SK-N-SH treated with all-trans-retinoic acid at 6 μM for 48 hours (cell line): Measurements from ENCODE around the gene PTEN.

Experiments used
- ARNTL ChIP-seq: fragments of 450-650 bp; formaldehyde crosslinking; IDR thresholded peaks from 2 replicates; pipeline ENCODE4 v1.5.0; 2020; ENCODE audit warnings: low read depth, mild to moderate bottlenecking, moderate library complexity, borderline replicate concordance
- CREB5 ChIP-seq: fragments of 250-450 bp; sonication (Bioruptor Pico); IDR thresholded peaks from 2 replicates; pipeline ENCODE4 v1.5.1; 2020; ENCODE audit warnings: low read depth, mild to moderate bottlenecking, moderate library complexity
- GLIS3 ChIP-seq: fragments of 250-450 bp; sonication (Bioruptor Pico); IDR thresholded peaks from 2 replicates; pipeline ENCODE4 v1.5.0; 2020; ENCODE audit warnings: mild to moderate bottlenecking, moderate library complexity
- ISL1 ChIP-seq: fragments of 250-450 bp; sonication (Bioruptor Pico); IDR thresholded peaks from 2 replicates; pipeline ENCODE4 v2.1.2; 2022; ENCODE audit warnings: mild to moderate bottlenecking, moderate library complexity
- PATZ1 ChIP-seq: fragments of 250-450 bp; sonication (Bioruptor Pico); IDR thresholded peaks from 2 replicates; pipeline ENCODE4 v1.8.0; 2020; ENCODE audit warnings: mild to moderate bottlenecking, moderate library complexity, borderline replicate concordance
- RARB ChIP-seq: fragments of 250-450 bp; sonication (Bioruptor Pico); IDR thresholded peaks from 2 replicates; pipeline ENCODE4 v1.8.0; 2021; ENCODE audit warnings: mild to moderate bottlenecking, moderate library complexity
- TOX ChIP-seq: fragments of 250-450 bp; sonication (Bioruptor Pico); IDR thresholded peaks from 2 replicates; pipeline ENCODE4 v1.8.0; 2021; ENCODE audit warnings: mild to moderate bottlenecking, moderate library complexity, borderline replicate concordance
- TSHZ2 ChIP-seq: fragments of 250-450 bp; sonication (Bioruptor Pico); IDR thresholded peaks from 2 replicates; pipeline ENCODE4 v1.5.0; 2020; ENCODE audit warnings: mild to moderate bottlenecking, moderate library complexity
- ZNF565 ChIP-seq: fragments of 450-650 bp; formaldehyde crosslinking; conservative IDR thresholded peaks from 2 replicates; pipeline ENCODE4 v1.5.0; 2020; ENCODE audit warnings: low read depth, mild to moderate bottlenecking, moderate library complexity

GRCh38 chr10:87987206-87987605 lies 123.8 kb downstream of the PTEN start:
- TF ChIP-seq CREB5 (CRISPR knock-in tag) (no peak), ISL1 (CRISPR knock-in tag) (no peak), ZNF565 (no peak), PATZ1 (CRISPR knock-in tag) (no peak), ARNTL (no peak), GLIS3 (CRISPR knock-in tag) (no peak), RARB (CRISPR knock-in tag) (no peak), TSHZ2 (no peak), TOX (CRISPR knock-in tag) (no peak)
